NCI-H82 treated with DMSO at 0.1 percent for 48 hours (cell line): ENCODE data around the gene ZNF564.
"Not testable (repeated sequence)": the region's sequence is repeated elsewhere in the genome, so short reads cannot be mapped to it uniquely, and the experiment has no call there.

ENCODE experiments used
- DNase-seq: peaks from one replicate; lab custom pipeline; 2025; ENCODE audit not compliant: unreplicated experiment; lab: John Stamatoyannopoulos, UW

Gene ZNF564

GRCh38 chr19:12497032-12497431 is 54.2 kb downstream of the ZNF564 start:
- no peak for DNase-seq

- DNase-seq, result no peak
These were observed 54.8 kb downstream of the ZNF564 start for GRCh38 chr19:12496480-12496879.

- DNase-seq, result peak; percentile 95
These were observed 56.1 kb downstream of the ZNF564 start for GRCh38 chr19:12495002-12495802.

GRCh38 chr19:12494260-12494860 is 56.9 kb downstream of the ZNF564 start:
- no peak for DNase-seq

GRCh38 chr19:12486265-12486783 is 65.0 kb downstream of the ZNF564 start:
- not testable (repeated sequence) for DNase-seq

GRCh38 chr19:12485571-12485970 is 65.7 kb downstream of the ZNF564 start:
- DNase-seq, result no peak

GRCh38 chr19:12485052-12485416 is 66.2 kb downstream of the ZNF564 start:
- DNase-seq, result no peak

GRCh38 chr19:12484371-12485051 is 66.8 kb downstream of the ZNF564 start, which contains the start of gene ZNF709:
TSS of gene ZNF709 (minus strand) at chr19:12484816. CDS start at chr19:12484657, 159 bp downstream.
- peak; percentile 91 for DNase-seq

GRCh38 chr19:12484011-12484370 is 67.3 kb downstream of the ZNF564 start:
- peak; percentile 3 for DNase-seq

GRCh38 chr19:12482509-12482886 is 68.8 kb downstream of the ZNF564 start:
- DNase-seq, result no peak

GRCh38 chr19:12481781-12482508 is 69.3 kb downstream of the ZNF564 start:
- DNase-seq, result no peak

- no peak for DNase-seq
These were observed 72.9 kb downstream of the ZNF564 start for GRCh38 chr19:12478234-12478941.
